GM18511 (cell line): ENCODE results near the gene PSMG1.
"Not testable (repeated sequence)": the region's sequence is repeated elsewhere in the genome, so short reads cannot be mapped to it uniquely, and the experiment has no call there.

ENCODE experiments used
- ATAC-seq: cut with Tn5 transposase; IDR thresholded peaks from one replicate; pipeline ENCODE4 v1.9.1; 2021; ENCODE audit warnings: mild to moderate bottlenecking, moderate library complexity; ENCODE audit not compliant: unreplicated experiment

The PSMG1 gene

DNA sequence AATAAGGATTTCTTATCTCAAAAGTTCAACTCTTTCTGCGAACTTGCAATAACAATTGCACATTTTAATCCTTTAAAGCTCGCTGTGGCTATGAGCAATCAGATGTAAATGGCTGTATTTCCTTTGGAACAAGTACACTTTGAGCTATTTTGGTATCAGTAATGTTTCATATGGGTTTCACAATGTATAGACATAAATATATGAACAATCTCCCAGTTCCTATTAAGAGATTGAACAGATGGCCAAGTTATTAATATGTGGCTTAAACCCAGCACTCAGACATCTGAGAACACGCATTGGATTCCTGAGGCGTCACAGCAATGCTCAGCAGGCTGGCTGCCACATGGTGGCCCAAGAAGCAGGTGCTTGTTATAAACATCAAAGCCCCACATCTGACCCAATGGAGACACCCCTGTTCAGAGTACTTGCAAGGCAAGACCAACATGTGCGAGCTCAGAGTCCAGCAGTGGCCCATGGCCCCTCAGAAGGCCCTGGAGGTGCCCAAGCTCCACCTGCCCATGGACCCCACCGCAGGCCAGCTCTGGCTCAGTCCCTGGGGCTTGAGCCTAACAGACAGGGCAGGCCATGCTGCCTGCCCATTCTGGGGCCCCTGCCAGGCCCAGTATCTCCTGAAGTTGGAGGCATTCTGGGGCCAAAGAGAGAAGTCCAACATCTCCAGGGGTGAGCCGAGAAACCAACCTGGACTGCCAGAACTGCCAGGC, 23.7 kb downstream of the PSMG1 start:
- ATAC-seq = no peak

DNA sequence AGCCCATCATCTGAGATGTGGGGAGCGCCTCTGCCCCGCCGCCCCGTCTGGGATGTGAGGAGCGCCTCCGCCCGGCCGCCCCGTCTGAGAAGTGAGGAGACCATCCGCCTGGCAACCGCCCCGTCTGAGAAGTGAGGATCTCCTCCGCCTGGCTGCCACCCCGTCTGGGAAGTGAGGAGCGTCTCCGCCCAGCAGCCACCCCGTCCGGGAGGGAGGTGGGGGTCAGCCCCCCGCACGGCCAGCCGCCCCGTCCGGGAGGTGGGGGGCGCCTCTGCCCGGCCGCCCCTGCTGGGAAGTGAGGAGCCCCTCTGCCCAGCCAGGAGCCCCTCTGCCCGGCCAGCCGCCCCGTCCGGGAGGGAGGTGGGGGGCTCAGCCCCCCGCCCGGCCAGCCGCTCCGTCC, 26.0 kb downstream of the PSMG1 start:
- ATAC-seq = not testable (repeated sequence)

- ATAC-seq = no peak
Observed at GRCh38 chr21:39156024-39156423, 27.2 kb downstream of the PSMG1 start.

- ATAC-seq = no peak
Observed at GRCh38 chr21:39155578-39155977, 27.7 kb downstream of the PSMG1 start.

DNA sequence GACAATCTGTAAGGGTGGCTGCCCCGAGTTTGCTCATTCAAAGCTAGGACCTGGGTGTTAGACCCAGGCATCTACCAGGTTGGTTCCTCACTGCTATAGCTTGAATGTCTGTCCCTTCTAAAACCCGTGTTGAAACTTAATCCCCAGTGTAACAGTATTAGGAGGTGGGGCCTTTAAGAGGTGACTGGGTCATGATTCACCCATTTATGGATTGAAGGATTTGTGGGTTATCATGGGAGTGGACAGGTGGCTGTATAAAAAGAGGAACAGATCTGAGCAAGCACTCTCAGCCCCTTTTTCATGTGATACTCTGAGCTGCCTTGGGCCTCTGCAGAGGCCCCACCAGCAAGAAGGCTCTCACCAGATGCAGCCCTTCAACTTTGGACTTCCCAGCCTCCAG, 29.4 kb downstream of the PSMG1 start:
- ATAC-seq = no peak

GRCh38 chr21:39153373-39153772, 29.9 kb downstream of the PSMG1 start:
- no peak for ATAC-seq

GRCh38 chr21:39152271-39152670, 31.0 kb downstream of the PSMG1 start:
- no peak for ATAC-seq

- no peak for ATAC-seq
Observed at GRCh38 chr21:39150877-39151276, 32.4 kb downstream of the PSMG1 start.

DNA sequence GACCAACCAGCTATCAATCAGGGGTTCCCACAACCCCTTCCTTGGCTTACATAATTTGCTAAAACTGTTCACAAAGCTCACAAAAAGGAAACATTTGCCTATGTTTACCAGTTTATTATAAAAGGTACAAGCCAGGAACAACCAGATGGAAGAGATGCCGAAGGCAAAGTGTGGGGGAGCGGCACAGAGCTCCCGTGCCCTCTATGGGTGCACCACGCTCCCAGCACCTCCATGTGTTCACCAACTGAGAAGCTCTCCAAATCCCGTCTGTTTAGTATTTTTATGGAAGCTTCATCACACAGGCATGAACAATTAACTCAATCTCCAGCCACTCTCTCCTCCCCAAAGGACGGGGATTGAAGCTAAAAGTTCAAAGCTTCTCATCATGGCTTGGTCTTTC, 32.9 kb downstream of the PSMG1 start:
- ATAC-seq = no peak

DNA sequence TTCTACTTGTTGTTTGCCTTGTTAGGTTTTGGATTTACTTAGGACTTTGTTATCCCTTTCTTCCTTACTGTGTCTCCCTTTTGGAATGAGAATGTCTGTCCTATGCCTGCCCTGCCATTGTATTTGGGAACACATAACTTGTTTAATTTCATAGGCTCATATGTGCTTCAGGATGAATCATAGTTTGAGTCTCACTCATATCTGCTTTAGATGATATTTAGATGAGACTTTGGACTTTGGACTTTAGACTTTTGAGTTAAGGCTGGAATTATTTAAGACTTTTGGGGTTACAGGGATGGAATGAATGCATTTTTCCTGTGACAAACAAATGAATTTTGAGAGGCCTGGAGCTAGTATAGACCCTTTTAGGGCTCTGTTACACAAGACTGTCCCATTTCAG, 33.4 kb downstream of the PSMG1 start:
- ATAC-seq = no peak

GRCh38 chr21:39148975-39149374, 34.3 kb downstream of the PSMG1 start:
- no peak for ATAC-seq

DNA sequence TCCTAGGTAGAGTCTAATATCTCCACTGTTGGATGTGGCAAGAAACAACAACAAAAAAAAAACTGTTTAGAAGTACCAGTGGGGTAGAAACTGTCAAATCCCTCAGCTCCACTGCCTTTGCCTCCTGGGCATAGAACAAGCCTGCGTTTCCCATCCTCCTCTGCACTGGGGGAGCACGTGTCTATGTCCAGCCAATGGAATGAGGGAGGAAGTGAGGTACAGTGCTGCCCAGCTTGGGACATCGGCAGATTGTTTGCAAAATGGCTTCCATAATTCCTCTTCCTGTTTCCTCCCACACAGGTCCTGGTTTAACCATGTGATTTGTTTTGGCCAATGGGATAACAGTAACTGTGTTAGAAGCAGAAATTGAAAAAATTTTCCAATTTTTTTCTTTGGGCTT, 39.1 kb downstream of the PSMG1 start:
- no peak for ATAC-seq

DNA sequence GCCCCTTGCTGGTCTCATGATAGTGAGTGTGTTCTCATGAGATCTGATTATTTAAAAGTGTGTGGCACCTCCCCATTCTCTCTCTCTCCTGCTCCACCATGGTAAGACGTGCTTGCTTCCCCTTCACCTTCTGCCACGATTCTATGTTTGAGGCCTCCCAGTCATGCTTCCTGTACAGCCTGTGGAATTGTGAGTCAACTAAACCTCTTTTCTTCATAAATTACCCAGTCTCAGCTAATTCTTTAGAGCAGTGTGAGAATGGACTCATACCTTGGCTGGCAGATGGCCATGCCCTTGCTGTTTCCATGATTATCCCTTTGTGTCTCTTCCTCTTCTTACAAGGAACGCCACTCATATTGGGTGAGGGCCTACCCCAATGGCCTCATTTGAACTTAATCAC, 40.3 kb downstream of the PSMG1 start:
- ATAC-seq = no peak

DNA sequence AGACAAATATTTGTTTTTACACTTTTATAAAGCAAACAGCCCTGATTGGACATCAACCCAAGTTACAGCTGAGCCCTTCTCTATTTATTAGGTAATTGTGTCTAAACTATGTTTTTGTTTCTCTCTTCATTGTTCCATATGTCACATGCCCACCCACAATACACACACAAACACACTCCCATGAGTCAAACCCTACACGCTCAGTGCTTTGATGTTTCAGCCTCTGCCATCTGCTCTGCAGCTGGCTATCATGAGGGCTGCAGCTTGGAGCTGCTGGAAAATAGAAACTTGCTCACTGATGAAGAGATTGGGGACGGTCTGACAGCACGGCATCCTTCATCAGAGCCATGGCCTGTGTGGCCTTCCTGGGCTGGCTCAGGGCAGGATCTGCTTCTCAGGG, 41.7 kb downstream of the PSMG1 start:
- ATAC-seq = no peak

GRCh38 chr21:39137248-39138178, 45.7 kb downstream of the PSMG1 start:
- no peak for ATAC-seq

DNA sequence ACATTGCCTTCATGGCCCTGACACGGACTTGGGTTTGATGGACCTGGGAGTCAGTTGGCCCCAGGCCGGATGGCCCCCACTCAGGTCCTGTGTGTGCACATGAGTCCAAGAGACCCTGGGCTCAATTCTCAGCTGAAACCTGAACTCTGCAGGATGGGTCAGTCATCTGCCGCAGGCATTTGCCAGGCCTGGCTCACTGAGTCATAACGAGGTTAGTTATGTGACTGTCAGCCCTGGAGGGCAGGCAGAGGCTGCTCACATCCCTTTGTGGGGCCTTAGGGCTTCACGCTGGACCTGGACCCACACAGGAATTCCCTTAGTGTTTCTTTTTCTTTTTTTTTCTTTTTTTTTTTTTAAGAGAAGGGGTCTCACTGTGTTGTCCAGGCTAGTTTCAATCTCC, 46.5 kb downstream of the PSMG1 start:
- no peak for ATAC-seq

- not testable (repeated sequence) for ATAC-seq
Observed at GRCh38 chr21:39136138-39136537, 47.1 kb downstream of the PSMG1 start.

- ATAC-seq = no peak
Observed at GRCh38 chr21:39134288-39134810, 48.9 kb downstream of the PSMG1 start.

DNA sequence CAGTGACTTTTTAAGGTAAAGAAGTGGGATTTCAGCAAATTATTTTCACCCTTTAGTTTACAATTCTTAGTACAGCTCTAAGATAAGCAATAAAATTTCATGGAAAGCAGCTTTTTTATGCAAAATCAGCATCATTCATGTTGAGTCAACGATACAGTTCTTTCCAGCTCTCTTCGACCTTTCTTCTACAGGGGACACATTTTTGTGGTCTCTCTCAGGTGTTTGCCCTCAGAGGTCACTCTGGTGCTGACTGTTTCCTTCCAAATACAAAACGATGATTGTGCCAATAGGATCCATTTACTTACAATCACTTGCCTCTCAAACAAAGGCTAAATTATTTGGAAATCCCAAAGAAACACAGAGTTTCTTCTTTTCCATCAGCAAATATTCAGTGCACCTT, 51.0 kb downstream of the PSMG1 start:
- ATAC-seq = no peak

GRCh38 chr21:39131791-39132190, 51.5 kb downstream of the PSMG1 start:
- no peak for ATAC-seq

GRCh38 chr21:39127506-39127905, 55.7 kb downstream of the PSMG1 start:
- ATAC-seq = no peak

GRCh38 chr21:39126486-39126806, 56.8 kb downstream of the PSMG1 start:
- no peak for ATAC-seq
